ENCODE measurements around the gene PRMT7.

Gene PRMT7

GRCh38 chr16:68356919-68357286 lies 46.1 kb downstream of the PRMT7 start:
- no peaks in the 10 kb centered on the region for H3K9me2 ChIP-seq (replicated peaks; ENCODE audit: insufficient read depth, low read length)
- H2AFZ ChIP-seq (ENCODE audit: low read depth, low read length, severe bottlenecking) = no peak overlapping the region
- TF ChIP-seq CTCF (IDR thresholded peaks at IDR 0.05; ENCODE audit: insufficient read depth, low read length, poor library complexity, severe bottlenecking) (no peak), EZH2phosphoT487 (conservative IDR thresholded peaks at IDR 0.05; ENCODE audit: low read length) (no peak)
- H3K79me2 ChIP-seq (ENCODE audit: insufficient read depth, low read length) = no peaks in the 10 kb centered on the region
- no peaks in the 10 kb centered on the region for H3F3A ChIP-seq (ENCODE audit: insufficient read depth)
- H3K36me3 ChIP-seq (ENCODE audit: low read length) = no peaks in the 10 kb centered on the region
- no peak overlapping the region for H3K27ac ChIP-seq (ENCODE audit: low read depth, low read length)
- H3K4me3 ChIP-seq (ENCODE audit: insufficient read depth, low read length, poor library complexity, severe bottlenecking) = no peak overlapping the region
- H3K27me3 ChIP-seq (ENCODE audit: low read length) = no peaks in the 10 kb centered on the region
- no peak overlapping the region for H3K9ac ChIP-seq (ENCODE audit: low read length)
- H3K4me2 ChIP-seq (ENCODE audit: low read depth, low read length, poor library complexity, severe bottlenecking) = no peak overlapping the region
- no peaks in the 10 kb centered on the region for H4K20me1 ChIP-seq (ENCODE audit: low read depth, low read length)
- no peaks in the 10 kb centered on the region for H3K9me3 ChIP-seq (ENCODE audit: insufficient read depth, low read length)

- Histone ChIP-seq H3K4me3 (ENCODE audit: insufficient read depth, low read length, poor library complexity, severe bottlenecking) (no peak overlapping the region), H3K9ac (ENCODE audit: low read length) (no peak overlapping the region), H3K9me3 (ENCODE audit: insufficient read depth, low read length) (no peaks in the 10 kb centered on the region), H2AFZ (ENCODE audit: low read depth, low read length, severe bottlenecking) (no peak overlapping the region), H4K20me1 (ENCODE audit: low read depth, low read length) (no peaks in the 10 kb centered on the region), H3K4me2 (ENCODE audit: low read depth, low read length, poor library complexity, severe bottlenecking) (no peak overlapping the region), H3F3A (ENCODE audit: insufficient read depth) (no peaks in the 10 kb centered on the region), H3K9me2 (replicated peaks; ENCODE audit: insufficient read depth, low read length) (no peaks in the 10 kb centered on the region), H3K27ac (ENCODE audit: low read depth, low read length) (no peak overlapping the region), H3K79me2 (ENCODE audit: insufficient read depth, low read length) (no peaks in the 10 kb centered on the region), H3K36me3 (ENCODE audit: low read length) (no peaks in the 10 kb centered on the region), H3K27me3 (ENCODE audit: low read length) (no peaks in the 10 kb centered on the region)
- no peak for TF ChIP-seq EZH2phosphoT487 (conservative IDR thresholded peaks at IDR 0.05; ENCODE audit: low read length)
- no peak for TF ChIP-seq CTCF (IDR thresholded peaks at IDR 0.05; ENCODE audit: insufficient read depth, low read length, poor library complexity, severe bottlenecking)
These were observed 46.7 kb downstream of the PRMT7 start for GRCh38 chr16:68357521-68357922.

GRCh38 chr16:68357923-68358322 lies 47.1 kb downstream of the PRMT7 start:
- no peak overlapping the region for H3K9ac ChIP-seq (ENCODE audit: low read length)
- no peak overlapping the region for H2AFZ ChIP-seq (ENCODE audit: low read depth, low read length, severe bottlenecking)
- H3K9me2 ChIP-seq (replicated peaks; ENCODE audit: insufficient read depth, low read length) = no peaks in the 10 kb centered on the region
- no peaks in the 10 kb centered on the region for H4K20me1 ChIP-seq (ENCODE audit: low read depth, low read length)
- no peaks in the 10 kb centered on the region for H3K9me3 ChIP-seq (ENCODE audit: insufficient read depth, low read length)
- no peak overlapping the region for H3K4me3 ChIP-seq (ENCODE audit: insufficient read depth, low read length, poor library complexity, severe bottlenecking)
- no peak overlapping the region for H3K4me2 ChIP-seq (ENCODE audit: low read depth, low read length, poor library complexity, severe bottlenecking)
- H3K27ac ChIP-seq (ENCODE audit: low read depth, low read length) = no peak overlapping the region
- no peaks in the 10 kb centered on the region for H3K36me3 ChIP-seq (ENCODE audit: low read length)
- H3K27me3 ChIP-seq (ENCODE audit: low read length) = no peaks in the 10 kb centered on the region
- no peaks in the 10 kb centered on the region for H3K79me2 ChIP-seq (ENCODE audit: insufficient read depth, low read length)
- no peak for TF ChIP-seq CTCF (IDR thresholded peaks at IDR 0.05; ENCODE audit: insufficient read depth, low read length, poor library complexity, severe bottlenecking)
- TF ChIP-seq EZH2phosphoT487 (conservative IDR thresholded peaks at IDR 0.05; ENCODE audit: low read length) = no peak
- H3F3A ChIP-seq (ENCODE audit: insufficient read depth) = no peaks in the 10 kb centered on the region

- Histone ChIP-seq H3K27ac (ENCODE audit: low read depth, low read length) (no peak overlapping the region), H3K4me2 (ENCODE audit: low read depth, low read length, poor library complexity, severe bottlenecking) (no peak overlapping the region)
These were observed 48.1 kb downstream of the PRMT7 start for GRCh38 chr16:68358951-68359350.

More at GRCh38 chr16:68358951-68359350, 48.1 kb downstream of the PRMT7 start:
- Histone ChIP-seq H3K4me3 (ENCODE audit: insufficient read depth, low read length, poor library complexity, severe bottlenecking) (no peak overlapping the region), H3K27me3 (ENCODE audit: low read length) (no peaks in the 10 kb centered on the region), H3F3A (ENCODE audit: insufficient read depth) (no peaks in the 10 kb centered on the region), H3K9me2 (replicated peaks; ENCODE audit: insufficient read depth, low read length) (no peaks in the 10 kb centered on the region), H3K9me3 (ENCODE audit: insufficient read depth, low read length) (no peaks in the 10 kb centered on the region), H3K36me3 (ENCODE audit: low read length) (no peaks in the 10 kb centered on the region), H2AFZ (ENCODE audit: low read depth, low read length, severe bottlenecking) (no peak overlapping the region), H4K20me1 (ENCODE audit: low read depth, low read length) (no peaks in the 10 kb centered on the region), H3K79me2 (ENCODE audit: insufficient read depth, low read length) (no peaks in the 10 kb centered on the region), H3K9ac (ENCODE audit: low read length) (no peak overlapping the region)
- TF ChIP-seq CTCF (IDR thresholded peaks at IDR 0.05; ENCODE audit: insufficient read depth, low read length, poor library complexity, severe bottlenecking) (no peak), EZH2phosphoT487 (conservative IDR thresholded peaks at IDR 0.05; ENCODE audit: low read length) (no peak)
